HEK293T (cell line): Measurements from ENCODE around the gene CTSK.
"Not testable (repeated sequence)": the region's sequence is repeated elsewhere in the genome, so short reads cannot be mapped to it uniquely, and the experiment has no call there.

ENCODE experiments used
- CTCF ChIA-PET: fragments of 350-600 bp; formaldehyde crosslinking; extraction: SDS; loops from one replicate; lab custom pipeline; 2021; ENCODE audit warnings: antibody characterized with exemption, inconsistent platforms; lab: Yijun Ruan, JAX
- POLR2A ChIA-PET: fragments of 350-600 bp; formaldehyde crosslinking; extraction: SDS; loops from one replicate; lab custom pipeline; 2020; ENCODE audit warnings: antibody characterized with exemption, inconsistent platforms; lab: Yijun Ruan, JAX
- DNase-seq: peaks from one replicate; pipeline ENCODE4 v3.0.0; 2012; ENCODE audit warnings: mixed read lengths; ENCODE audit errors: extremely low spot score
- ARNT ChIP-seq: fragments of 450-650 bp; IDR thresholded peaks from 2 replicates; pipeline ENCODE4 v1.6.1; 2017; ENCODE audit warnings: mild to moderate bottlenecking
- BHLHE40 ChIP-seq: fragments of 450-650 bp; IDR thresholded peaks from 2 replicates; pipeline ENCODE4 v1.6.1; 2016; ENCODE audit warnings: mild to moderate bottlenecking, moderate library complexity, borderline replicate concordance
- CTBP1 ChIP-seq: fragments of 450-650 bp; IDR thresholded peaks from 2 replicates; pipeline ENCODE4 v1.6.1; 2016; ENCODE audit warnings: borderline replicate concordance
- ELF4 ChIP-seq: fragments of 450-650 bp; IDR thresholded peaks from 2 replicates; pipeline ENCODE4 v1.6.1; 2017; ENCODE audit warnings: antibody characterized with exemption
- FOXA1 ChIP-seq: fragments of 450-650 bp; IDR thresholded peaks from 2 replicates; pipeline ENCODE4 v1.6.1; 2016; ENCODE audit warnings: mild to moderate bottlenecking
- FOXK2 ChIP-seq: fragments of 450-650 bp; IDR thresholded peaks from 2 replicates; pipeline ENCODE4 v1.6.1; 2016; ENCODE audit warnings: mild to moderate bottlenecking
- FOXM1 ChIP-seq: fragments of 450-650 bp; IDR thresholded peaks from 2 replicates; pipeline ENCODE4 v1.6.1; 2017; ENCODE audit warnings: mild to moderate bottlenecking, borderline replicate concordance
- HDGF ChIP-seq: fragments of 450-650 bp; IDR thresholded peaks from 2 replicates; pipeline ENCODE4 v1.6.1; 2017; ENCODE audit warnings: antibody characterized with exemption, borderline replicate concordance
- L3MBTL2 ChIP-seq: fragments of 450-650 bp; conservative IDR thresholded peaks from 2 replicates; pipeline ENCODE4 v1.6.1; 2016; ENCODE audit warnings: mild to moderate bottlenecking
- LEF1 ChIP-seq: fragments of 450-650 bp; IDR thresholded peaks from 2 replicates; pipeline ENCODE4 v1.6.1; 2017; ENCODE audit warnings: mild to moderate bottlenecking, borderline replicate concordance
- NFRKB ChIP-seq: fragments of 450-650 bp; IDR thresholded peaks from 2 replicates; pipeline ENCODE4 v1.6.1; 2016; ENCODE audit warnings: mild to moderate bottlenecking, moderate library complexity
- PKNOX1 ChIP-seq: fragments of 450-650 bp; IDR thresholded peaks from 2 replicates; pipeline ENCODE4 v1.6.1; 2016
- SP1 ChIP-seq: fragments of 450-650 bp; IDR thresholded peaks from 2 replicates; pipeline ENCODE4 v1.6.1; 2017
- SUZ12 ChIP-seq: fragments of 450-650 bp; IDR thresholded peaks from 2 replicates; pipeline ENCODE4 v1.6.1; 2016; ENCODE audit warnings: mild to moderate bottlenecking
- TARDBP ChIP-seq: fragments of 450-650 bp; IDR thresholded peaks from 2 replicates; pipeline ENCODE4 v1.6.1; 2016
- ZNF384 ChIP-seq: fragments of 450-650 bp; IDR thresholded peaks from 2 replicates; pipeline ENCODE4 v1.6.1; 2016

Gene CTSK

GRCh38 chr1:150808121-150808520 is at the start of gene CTSK:
Gene CTSK (minus strand): TSS chr1:150808260. CDS start chr1:150806805, 1,455 bp downstream.
- ChIA-PET POLR2A (interaction anchor here (1.0 kb wide), 1 partner anchor 229 kb away, joined by 3 read pairs; the partner anchor contains the start of gene MCL1), CTCF (interaction anchor here (0.6 kb wide), 1 partner anchor 369 kb away, joined by 5 read pairs; no protein-coding TSS in a partner anchor)
- TF ChIP-seq TARDBP (no peak), NFRKB (no peak), SP1 (no peak), ARNT (no peak), FOXK2 (no peak), ELF4 (no peak), PKNOX1 (no peak), FOXA1 (no peak), CTBP1 (no peak), BHLHE40 (no peak)
- no peak for DNase-seq

GRCh38 chr1:150852734-150853133 is 44.7 kb upstream of the CTSK start:
- DNase-seq, CTCF ChIA-PET, POLR2A ChIA-PET: not testable (repeated sequence)

GRCh38 chr1:150850801-150851362 is 42.8 kb upstream of the CTSK start:
- CTCF ChIA-PET, DNase-seq, POLR2A ChIA-PET: not testable (repeated sequence)

GRCh38 chr1:150846473-150847146 is 38.5 kb upstream of the CTSK start:
- no peak for TF ChIP-seq SUZ12
- TF ChIP-seq SP1, result no peak
- POLR2A ChIA-PET, result no interaction called here
- CTCF ChIA-PET, result interaction anchor here (0.6 kb wide), 1 partner anchor 76 kb away, joined by 4 read pairs; no protein-coding TSS in a partner anchor
- no peak for DNase-seq

- ChIA-PET POLR2A (no interaction called here), CTCF (no interaction called here)
- TF ChIP-seq SUZ12 (no peak), TARDBP (no peak), FOXK2 (no peak), PKNOX1 (no peak)
- DNase-seq, result no peak
Measured at GRCh38 chr1:150843474-150843873, 35.4 kb upstream of the CTSK start.

- no peak for DNase-seq
- ChIA-PET CTCF (no interaction called here), POLR2A (no interaction called here)
- no peak for TF ChIP-seq FOXK2
- TF ChIP-seq PKNOX1, result no peak
- TF ChIP-seq FOXM1, result no peak
- TF ChIP-seq TARDBP, result no peak
- no peak for TF ChIP-seq L3MBTL2
- no peak for TF ChIP-seq ZNF384
- TF ChIP-seq CTBP1, result no peak
- TF ChIP-seq SP1, result no peak
- TF ChIP-seq ELF4, result no peak
- TF ChIP-seq BHLHE40, result no peak
- TF ChIP-seq NFRKB, result no peak
- no peak for TF ChIP-seq HDGF
- no peak for TF ChIP-seq FOXA1
- TF ChIP-seq LEF1, result no peak
- no peak for TF ChIP-seq SUZ12
Measured at GRCh38 chr1:150842964-150843363, 34.9 kb upstream of the CTSK start.

GRCh38 chr1:150842343-150842742 is 34.3 kb upstream of the CTSK start:
- CTCF ChIA-PET, result no interaction called here
- POLR2A ChIA-PET, result no interaction called here
- DNase-seq, result no peak
- no peak for TF ChIP-seq SP1

GRCh38 chr1:150841626-150842025 is 33.6 kb upstream of the CTSK start:
- no peak for DNase-seq
- ChIA-PET POLR2A (no interaction called here), CTCF (no interaction called here)
- TF ChIP-seq FOXA1 (no peak), ZNF384 (no peak), CTBP1 (no peak), TARDBP (no peak), SP1 (no peak), LEF1 (no peak), L3MBTL2 (no peak)

GRCh38 chr1:150840850-150841249 is 32.8 kb upstream of the CTSK start:
- POLR2A ChIA-PET, DNase-seq, CTCF ChIA-PET: not testable (repeated sequence)
